Measurements from ENCODE around the gene SNAP91.
"Not testable (repeated sequence)": the region's sequence is repeated elsewhere in the genome, so short reads cannot be mapped to it uniquely, and the experiment has no call there.

SNAP91 gene

GRCh38 chr6:83629908-83630307 is 79.0 kb downstream of the SNAP91 start:
- DNase-seq = not testable (repeated sequence)

GRCh38 chr6:83615025-83615999 is 93.6 kb downstream of the SNAP91 start:
- DNase-seq = no peak

- no peak for DNase-seq
Measured at GRCh38 chr6:83613378-83613777, 95.5 kb downstream of the SNAP91 start.

GRCh38 chr6:83609248-83609647 is 99.7 kb downstream of the SNAP91 start:
- DNase-seq = no peak

- DNase-seq = no peak
Measured at GRCh38 chr6:83605517-83605916, 103.4 kb downstream of the SNAP91 start.

- no peak for DNase-seq
Measured at GRCh38 chr6:83603551-83603950, 105.3 kb downstream of the SNAP91 start.

- no peak for DNase-seq
Measured at GRCh38 chr6:83601119-83601518, 107.8 kb downstream of the SNAP91 start.

GRCh38 chr6:83600459-83600858 is 108.4 kb downstream of the SNAP91 start:
- no peak for DNase-seq

GRCh38 chr6:83597511-83597910 is 111.4 kb downstream of the SNAP91 start:
- no peak for DNase-seq

- DNase-seq = no peak
Measured at GRCh38 chr6:83597051-83597450, 111.8 kb downstream of the SNAP91 start.

- no peak for DNase-seq
Measured at GRCh38 chr6:83594941-83595340, 114.0 kb downstream of the SNAP91 start.

- no peak for DNase-seq
Measured at GRCh38 chr6:83593395-83593785, 115.5 kb downstream of the SNAP91 start.

- DNase-seq = no peak
Measured at GRCh38 chr6:83592770-83593394, 116.0 kb downstream of the SNAP91 start.

GRCh38 chr6:83590416-83590815 is 118.5 kb downstream of the SNAP91 start:
- DNase-seq = no peak

GRCh38 chr6:83589076-83589475 is 119.8 kb downstream of the SNAP91 start:
- DNase-seq = no peak

GRCh38 chr6:83578057-83578456 is 130.8 kb downstream of the SNAP91 start:
- no peak for DNase-seq

- DNase-seq = no peak
Measured at GRCh38 chr6:83574783-83575182, 134.1 kb downstream of the SNAP91 start.

- DNase-seq = not testable (repeated sequence)
Measured at GRCh38 chr6:83571663-83572185, 137.2 kb downstream of the SNAP91 start.

GRCh38 chr6:83558975-83559374 is 149.9 kb downstream of the SNAP91 start:
- DNase-seq = no peak

GRCh38 chr6:83556871-83557270 is 152.0 kb downstream of the SNAP91 start:
- DNase-seq = no peak

- DNase-seq = not testable (repeated sequence)
Measured at GRCh38 chr6:83551748-83552147, 157.2 kb downstream of the SNAP91 start.

- DNase-seq = not testable (repeated sequence)
Measured at GRCh38 chr6:83550482-83550881, 158.4 kb downstream of the SNAP91 start.

- no peak for DNase-seq
Measured at GRCh38 chr6:83546636-83547035, 162.3 kb downstream of the SNAP91 start.

- DNase-seq = no peak
Measured at GRCh38 chr6:83539678-83540077, 169.2 kb downstream of the SNAP91 start.
